GM21717 (cell line): ENCODE measurements around the gene DMD.
A peak's percentile ranks its signal among the peaks of the same experiment; 100 is the strongest.

ENCODE experiments used
- ATAC-seq: cut with Tn5 transposase; IDR thresholded peaks from one replicate; pipeline ENCODE4 v1.9.1; 2021; ENCODE audit warnings: mild to moderate bottlenecking, moderate library complexity; ENCODE audit not compliant: unreplicated experiment

The DMD gene

GRCh38 chrX:32514986-32515385 is 696.4 kb downstream of the DMD start:
- ATAC-seq, result peak; percentile 97

GRCh38 chrX:32501606-32502005 is 709.7 kb downstream of the DMD start:
- ATAC-seq, result no peak

DNA sequence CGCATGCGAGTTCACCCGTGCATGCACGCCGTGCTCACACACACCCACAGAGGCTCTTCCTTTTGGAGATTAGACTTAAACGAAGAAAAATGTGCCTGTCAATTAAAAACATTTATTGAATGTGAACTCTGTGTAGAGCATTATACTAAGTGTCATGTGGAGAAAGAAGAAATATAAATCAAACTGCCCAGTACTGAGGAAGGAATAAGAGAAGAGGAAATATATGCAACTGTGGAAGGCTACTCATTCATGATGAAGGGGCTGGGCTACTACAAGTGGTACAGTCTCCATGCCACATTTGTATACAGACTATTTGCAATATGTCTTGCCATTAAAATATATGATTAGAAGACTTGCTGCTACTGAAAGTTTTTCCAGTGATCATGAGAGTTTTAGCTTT is 714.7 kb downstream of the DMD start:
- ATAC-seq, result no peak

DNA sequence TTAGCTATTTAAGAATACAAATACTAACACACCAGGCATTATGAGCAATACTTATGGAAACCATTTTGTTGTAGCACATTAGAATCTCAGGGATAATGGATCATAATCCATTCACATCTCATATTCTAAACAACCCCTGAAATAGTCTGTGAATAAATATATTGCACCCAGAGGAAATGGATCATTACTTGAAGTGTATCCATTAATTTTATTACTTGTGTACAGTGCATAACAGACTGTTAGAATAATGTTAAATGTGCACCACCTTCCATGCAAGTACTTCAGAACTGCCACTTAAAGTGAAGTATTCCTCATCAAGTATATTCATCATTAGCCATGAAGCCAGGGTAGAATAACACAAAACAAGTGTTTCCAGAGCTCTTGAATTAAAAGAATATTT is 715.5 kb downstream of the DMD start:
- no peak for ATAC-seq

DNA sequence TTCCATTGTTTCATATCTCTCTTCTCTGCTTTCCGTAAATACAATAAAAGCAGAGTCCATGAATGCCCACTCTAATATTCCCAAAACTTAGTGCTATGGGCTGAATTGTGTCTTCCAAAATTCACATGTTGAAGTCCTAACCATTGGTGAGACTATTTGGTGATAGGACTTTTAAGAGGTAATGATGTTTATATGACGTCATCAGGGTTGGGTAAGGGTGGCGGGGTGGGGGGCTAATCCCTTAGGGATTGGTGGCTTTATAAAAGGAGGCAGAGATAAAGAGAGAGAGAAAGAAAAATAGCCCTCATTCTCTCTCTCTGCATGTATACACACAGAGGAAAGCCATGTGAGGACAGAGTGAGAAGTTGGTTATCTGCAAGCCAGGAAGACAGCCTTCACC is 722.2 kb downstream of the DMD start:
- no peak for ATAC-seq

DNA sequence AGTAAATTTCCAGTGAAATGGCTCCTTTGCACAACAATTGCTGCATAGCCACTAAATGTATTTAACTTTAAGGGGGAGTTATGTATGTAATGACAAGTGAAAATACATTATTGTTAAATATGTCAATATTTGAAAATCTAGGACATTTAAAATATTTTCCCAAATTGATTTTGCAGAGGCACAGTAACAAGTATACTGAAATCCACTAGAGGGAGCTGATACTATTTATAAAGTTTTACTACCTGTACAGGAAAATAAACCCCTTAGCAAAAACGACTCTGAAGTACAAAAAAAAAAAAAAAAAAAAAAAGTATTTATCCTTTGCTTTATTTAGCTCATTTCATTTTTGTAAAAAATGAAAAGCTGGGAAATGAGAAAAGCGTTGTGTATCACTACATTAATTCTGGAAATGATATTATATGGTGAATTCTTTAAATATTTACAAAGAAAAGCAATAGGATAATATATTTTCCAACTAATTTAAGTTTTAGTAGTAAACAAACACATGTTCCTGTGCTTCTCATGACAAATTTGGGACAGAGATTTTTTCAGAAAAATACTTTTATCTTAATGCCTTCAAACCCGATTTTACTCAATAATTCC is 727.7 kb downstream of the DMD start:
- ATAC-seq, result no peak

DNA sequence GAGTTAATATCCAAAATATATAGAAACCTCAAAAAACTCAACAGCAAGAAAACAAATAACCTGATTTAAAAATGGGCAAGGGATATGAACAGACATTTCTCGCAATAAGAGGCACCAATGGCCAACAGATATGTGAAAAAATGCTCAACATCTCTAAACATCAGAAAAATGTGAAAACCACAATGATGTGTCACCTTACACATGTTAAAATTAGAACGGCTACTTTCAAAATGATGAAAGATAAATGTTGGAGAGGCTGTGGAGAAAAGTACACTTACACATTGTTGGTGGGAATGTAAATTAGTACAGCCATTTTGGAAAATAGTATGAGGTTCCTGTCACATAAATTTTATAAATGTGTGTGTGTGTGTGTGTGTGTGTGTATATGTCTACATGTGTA is 731.3 kb downstream of the DMD start:
- ATAC-seq, result no peak

- no peak for ATAC-seq
Measured at GRCh38 chrX:32472364-32472763, 739.0 kb downstream of the DMD start.

GRCh38 chrX:32455704-32456103 is 755.6 kb downstream of the DMD start:
- no peak for ATAC-seq

- no peak for ATAC-seq
Measured at GRCh38 chrX:32451954-32452695, 759.2 kb downstream of the DMD start.

GRCh38 chrX:32448945-32449344 is 762.4 kb downstream of the DMD start:
- ATAC-seq, result peak; percentile 72

DNA sequence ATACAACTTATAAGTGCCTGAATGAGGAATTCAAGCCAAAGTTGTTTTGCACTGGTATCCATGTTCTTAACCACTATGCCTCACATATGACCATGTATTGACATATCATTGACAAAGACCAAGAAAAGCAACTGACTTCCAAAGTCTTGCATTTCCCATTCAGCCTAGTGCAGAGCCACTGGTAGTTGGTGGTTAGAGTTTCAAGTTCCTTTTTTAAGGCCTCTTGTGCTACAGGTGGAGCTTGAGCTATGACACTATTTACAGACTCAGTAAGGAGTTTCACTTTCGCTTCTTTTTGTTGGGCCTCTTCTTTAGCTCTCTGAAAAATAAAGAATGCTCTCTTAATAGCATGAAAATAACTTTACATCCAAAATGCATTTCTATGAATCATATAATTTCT is 763.0 kb downstream of the DMD start:
- peak; percentile 100 for ATAC-seq

GRCh38 chrX:32447640-32448039 is 763.7 kb downstream of the DMD start:
- ATAC-seq, result no peak

DNA sequence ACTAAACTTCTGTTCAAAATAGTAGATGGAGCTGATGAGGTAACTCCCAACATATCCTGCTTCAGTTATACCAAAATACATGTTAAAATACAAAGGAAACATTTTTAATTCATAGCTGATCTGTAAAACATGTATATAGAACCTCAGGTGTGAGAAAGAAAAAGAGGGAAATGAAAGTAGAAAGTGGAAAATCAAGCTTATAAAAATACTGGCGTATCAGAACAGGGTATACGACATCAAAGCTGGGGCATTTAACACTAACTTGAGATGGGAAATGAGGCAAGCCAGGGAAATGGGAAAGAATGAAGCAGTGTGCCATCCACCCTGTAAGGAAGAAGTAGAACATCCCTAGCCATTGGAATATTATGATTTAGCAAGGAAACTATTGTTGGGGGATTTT is 767.5 kb downstream of the DMD start:
- no peak for ATAC-seq

- ATAC-seq, result no peak
Measured at GRCh38 chrX:32421266-32421665, 790.1 kb downstream of the DMD start.

GRCh38 chrX:32408389-32408788 is 803.0 kb downstream of the DMD start:
- ATAC-seq, result no peak

DNA sequence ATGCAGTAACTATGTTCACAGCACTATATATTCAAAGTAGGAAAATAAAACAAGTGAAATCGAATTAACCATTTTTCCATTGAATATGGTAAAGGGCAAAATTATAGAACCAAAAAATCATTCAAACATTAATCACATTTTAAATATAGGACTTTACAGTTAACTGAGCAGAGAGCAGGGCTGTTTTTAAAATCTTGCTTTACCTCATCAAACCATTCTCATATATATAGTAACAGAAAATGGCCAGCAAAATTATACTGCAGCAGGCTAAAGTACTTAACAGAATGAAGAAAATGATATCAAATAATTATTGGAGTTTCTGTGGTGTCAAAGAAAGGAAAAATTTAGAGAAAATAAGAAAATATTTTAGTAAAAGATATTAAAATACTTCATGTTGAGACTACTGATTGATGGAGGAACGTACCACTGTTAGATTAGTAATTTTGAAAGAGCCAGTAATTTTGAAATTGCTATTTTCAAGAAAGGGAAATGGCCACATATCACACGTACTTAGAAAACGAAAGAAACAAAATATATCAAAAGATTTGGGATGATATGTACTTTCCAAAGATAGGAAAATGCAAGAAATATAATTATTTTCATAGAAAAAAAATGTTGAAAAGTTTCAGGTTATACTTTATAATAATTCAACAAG is 813.7 kb downstream of the DMD start:
- ATAC-seq, result peak; percentile 93

DNA sequence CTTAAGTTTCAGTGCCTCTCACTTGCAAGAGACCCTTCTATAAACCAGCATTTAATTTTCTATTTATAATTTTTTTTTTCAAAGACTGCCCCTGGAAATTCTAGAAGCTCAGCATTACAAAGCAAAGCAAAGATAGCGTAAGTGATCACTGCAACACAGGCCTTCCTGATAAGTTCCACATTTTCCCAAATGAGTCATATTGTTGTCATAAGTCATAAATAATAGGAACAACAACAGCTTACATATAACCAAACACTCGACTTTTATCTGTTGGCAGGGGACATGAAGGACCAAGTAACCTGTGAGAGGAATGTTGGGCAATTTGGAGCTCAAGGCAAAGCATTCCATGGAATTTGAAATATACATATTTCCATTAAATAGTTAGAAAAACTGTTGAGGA is 815.5 kb downstream of the DMD start:
- no peak for ATAC-seq

- ATAC-seq, result no peak
Measured at GRCh38 chrX:32392655-32393054, 818.7 kb downstream of the DMD start.

DNA sequence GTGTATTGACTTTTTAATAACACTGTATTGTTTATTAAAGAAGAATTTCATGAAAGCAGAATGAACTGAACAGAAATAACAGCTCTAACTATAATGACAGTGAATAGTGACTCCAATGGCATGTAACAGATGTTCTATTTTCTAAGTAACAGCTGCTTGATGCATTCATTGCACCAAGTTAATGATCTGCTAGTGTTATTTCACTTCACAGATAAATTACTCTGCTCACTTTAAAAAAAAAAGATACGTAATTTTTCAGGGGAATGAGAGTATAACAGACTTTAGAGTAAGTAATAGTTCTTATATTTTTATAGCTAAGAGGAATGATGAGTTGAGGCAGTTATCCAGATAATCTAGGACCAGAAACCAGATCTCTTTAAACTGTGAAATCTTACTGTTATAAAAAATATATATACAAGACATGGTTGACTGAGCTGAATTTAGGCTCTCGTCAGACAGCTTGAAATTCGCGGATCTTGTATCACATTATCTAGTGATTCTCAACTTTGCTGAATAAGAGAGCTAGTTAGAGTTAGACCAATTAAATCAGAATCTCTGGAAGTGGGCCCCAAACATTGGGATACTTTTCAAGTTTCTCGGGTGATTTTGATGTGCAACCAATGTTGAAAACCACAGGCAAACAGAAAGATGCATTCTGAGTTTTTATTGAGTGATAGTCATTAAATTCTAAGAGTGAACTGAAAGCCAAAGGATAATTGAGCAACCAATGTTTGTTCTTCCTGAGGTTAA is 840.7 kb downstream of the DMD start:
- no peak for ATAC-seq

DNA sequence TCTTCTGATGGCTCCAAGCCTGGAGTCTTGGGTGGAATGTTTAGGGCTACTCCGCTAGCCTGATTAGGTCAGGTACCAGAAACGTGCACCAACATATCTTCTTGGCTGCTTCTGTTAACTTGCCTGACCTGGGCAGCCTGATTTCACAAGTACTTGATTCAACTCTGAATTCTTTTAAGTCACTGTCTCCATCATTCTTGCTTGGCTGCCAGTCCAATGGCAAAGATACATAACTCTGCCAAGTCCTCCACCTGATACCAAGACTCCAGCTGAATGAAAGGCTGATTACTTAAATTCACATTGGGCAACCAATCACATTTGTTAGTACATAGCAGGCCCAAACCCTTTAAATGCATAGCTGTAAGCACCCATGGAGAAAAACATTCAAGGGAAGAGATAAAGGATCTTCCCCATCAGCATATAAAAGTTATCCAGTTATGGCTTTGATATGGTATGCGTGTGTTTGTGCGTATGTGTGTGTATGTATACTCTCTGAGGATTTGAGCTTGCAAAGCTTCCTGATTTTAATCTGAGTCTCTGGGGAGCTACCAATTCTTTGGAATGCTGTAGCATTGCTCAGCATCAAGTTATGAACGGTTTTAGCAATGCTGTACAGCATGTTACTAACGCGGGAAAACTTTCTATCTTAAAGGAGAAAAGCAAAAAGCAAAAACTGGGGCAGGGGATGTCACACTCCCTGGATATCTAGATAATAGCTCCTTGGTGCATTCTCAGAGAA is 917.2 kb downstream of the DMD start:
- ATAC-seq, result no peak
